ENCODE data around the gene SMC1A. TPM values are rescaled to one million over a fixed set of nuclear protein-coding genes. Genes with fewer than 3 reads are reported as not detected.

Gene SMC1A
- total and polyA plus RNA-seq, 2 of the 8 experiments (the other 6 are each of a cell fraction or from before 2014, with no cell fraction given) = 22.2 to 98.1 TPM

DNA sequence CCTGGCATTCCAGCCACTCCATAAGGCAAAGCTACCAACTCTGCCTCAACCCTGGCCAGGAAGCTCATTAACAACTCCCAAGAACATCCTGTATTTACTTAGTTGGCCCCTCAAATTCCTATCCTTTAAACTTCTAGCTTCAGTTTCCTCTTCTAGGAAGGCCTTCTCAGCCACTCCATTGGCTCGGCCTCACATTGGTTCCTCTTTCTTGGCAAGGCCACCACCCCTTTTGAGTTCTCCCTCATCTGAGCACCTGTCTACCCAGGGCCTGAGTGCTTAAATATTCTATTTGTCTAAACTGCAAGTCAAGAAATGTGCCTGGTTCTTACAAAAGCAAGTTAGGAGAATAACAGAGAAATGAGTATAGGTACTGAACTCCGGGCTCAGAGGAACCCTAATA, 10.0 kb downstream of the SMC1A start (continued):
- TF ChIP-seq, protein P1, sequence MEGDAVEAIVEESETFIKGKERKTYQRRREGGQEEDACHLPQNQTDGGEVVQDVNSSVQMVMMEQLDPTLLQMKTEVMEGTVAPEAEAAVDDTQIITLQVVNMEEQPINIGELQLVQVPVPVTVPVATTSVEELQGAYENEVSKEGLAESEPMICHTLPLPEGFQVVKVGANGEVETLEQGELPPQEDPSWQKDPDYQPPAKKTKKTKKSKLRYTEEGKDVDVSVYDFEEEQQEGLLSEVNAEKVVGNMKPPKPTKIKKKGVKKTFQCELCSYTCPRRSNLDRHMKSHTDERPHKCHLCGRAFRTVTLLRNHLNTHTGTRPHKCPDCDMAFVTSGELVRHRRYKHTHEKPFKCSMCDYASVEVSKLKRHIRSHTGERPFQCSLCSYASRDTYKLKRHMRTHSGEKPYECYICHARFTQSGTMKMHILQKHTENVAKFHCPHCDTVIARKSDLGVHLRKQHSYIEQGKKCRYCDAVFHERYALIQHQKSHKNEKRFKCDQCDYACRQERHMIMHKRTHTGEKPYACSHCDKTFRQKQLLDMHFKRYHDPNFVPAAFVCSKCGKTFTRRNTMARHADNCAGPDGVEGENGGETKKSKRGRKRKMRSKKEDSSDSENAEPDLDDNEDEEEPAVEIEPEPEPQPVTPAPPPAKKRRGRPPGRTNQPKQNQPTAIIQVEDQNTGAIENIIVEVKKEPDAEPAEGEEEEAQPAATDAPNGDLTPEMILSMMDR (IDR thresholded peaks at IDR 0.05; ENCODE audit: control extremely low read depth in 1 of 3, insufficient read depth in 1 of 3, low read depth in 1 of 3, low read length in 3 of 3) = no peak
- TF ChIP-seq, protein P2, sequence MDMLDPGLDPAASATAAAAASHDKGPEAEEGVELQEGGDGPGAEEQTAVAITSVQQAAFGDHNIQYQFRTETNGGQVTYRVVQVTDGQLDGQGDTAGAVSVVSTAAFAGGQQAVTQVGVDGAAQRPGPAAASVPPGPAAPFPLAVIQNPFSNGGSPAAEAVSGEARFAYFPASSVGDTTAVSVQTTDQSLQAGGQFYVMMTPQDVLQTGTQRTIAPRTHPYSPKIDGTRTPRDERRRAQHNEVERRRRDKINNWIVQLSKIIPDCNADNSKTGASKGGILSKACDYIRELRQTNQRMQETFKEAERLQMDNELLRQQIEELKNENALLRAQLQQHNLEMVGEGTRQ (IDR thresholded peaks at IDR 0.05; ENCODE audit: low read length) = no peak
- TF ChIP-seq JUN (IDR thresholded peaks at IDR 0.05; ENCODE audit: low read depth, low read length) (no peak), NRF1 (IDR thresholded peaks at IDR 0.05; ENCODE audit: low read depth, low read length) (no peak), POLR2AphosphoS5 (IDR thresholded peaks at IDR 0.05; ENCODE audit: low read depth, low read length) (no peak), SP4 (IDR thresholded peaks at IDR 0.05; ENCODE audit: low read length) (no peak), RBBP5 (IDR thresholded peaks at IDR 0.05; ENCODE audit: borderline replicate concordance, low read depth, low read length) (no peak)
